Measurements from ENCODE around the gene CRACDL.

The CRACDL gene

DNA sequence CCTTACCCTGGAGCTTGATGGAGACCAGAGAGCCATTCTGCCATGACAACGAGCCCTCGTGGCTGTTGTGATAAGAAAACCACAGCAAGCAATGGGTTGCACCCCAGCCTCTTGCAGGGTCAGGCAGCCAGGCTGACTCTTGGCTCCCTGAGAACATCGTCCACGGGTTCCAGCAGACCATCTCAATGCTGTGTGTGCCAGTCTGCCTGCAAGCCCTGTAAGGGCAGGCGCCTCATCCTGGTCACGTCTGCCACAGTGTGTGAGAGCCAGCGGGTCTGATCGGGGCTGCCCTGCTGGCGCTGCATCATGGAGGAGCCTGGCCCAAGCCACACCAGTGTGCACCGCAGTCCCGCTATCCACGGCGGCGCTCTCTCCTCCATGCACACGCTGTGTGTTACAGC lies 134.1 kb downstream of the CRACDL start (continued):
- TF ChIP-seq ZC3H10 (CRISPR knock-in tag; IDR thresholded peaks at IDR 0.05) (no peak), ISL1 (CRISPR knock-in tag; IDR thresholded peaks at IDR 0.05) (no peak), RARB (CRISPR knock-in tag; IDR thresholded peaks at IDR 0.05) (no peak), ESRRG (CRISPR knock-in tag; IDR thresholded peaks at IDR 0.05) (no peak), CSDC2 (CRISPR knock-in tag; IDR thresholded peaks at IDR 0.05) (no peak), ZNF70 (CRISPR knock-in tag; IDR thresholded peaks at IDR 0.05) (no peak), ZFP3 (CRISPR knock-in tag; IDR thresholded peaks at IDR 0.05) (no peak)

DNA sequence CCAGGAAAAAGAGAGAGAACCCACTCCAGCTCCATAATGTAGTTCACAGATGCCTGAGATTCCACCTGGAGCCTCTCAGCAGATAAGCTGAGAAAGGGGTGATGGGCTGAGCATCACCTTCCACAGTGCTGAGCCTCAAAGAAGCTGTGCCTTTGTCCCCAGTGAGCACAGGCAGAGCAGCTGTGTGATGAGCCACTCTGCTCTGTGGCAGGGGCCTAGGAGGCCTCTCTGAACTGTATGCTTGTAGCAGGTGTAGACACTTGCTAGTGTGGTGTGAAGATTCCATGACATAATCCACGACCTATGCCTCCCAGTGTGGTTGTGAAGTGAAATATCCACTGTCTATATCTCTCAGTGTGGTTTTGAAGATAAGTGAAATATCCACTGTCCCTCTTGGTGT lies 134.7 kb downstream of the CRACDL start:
- ATAC-seq, result no peak
- TF ChIP-seq, protein P1, sequence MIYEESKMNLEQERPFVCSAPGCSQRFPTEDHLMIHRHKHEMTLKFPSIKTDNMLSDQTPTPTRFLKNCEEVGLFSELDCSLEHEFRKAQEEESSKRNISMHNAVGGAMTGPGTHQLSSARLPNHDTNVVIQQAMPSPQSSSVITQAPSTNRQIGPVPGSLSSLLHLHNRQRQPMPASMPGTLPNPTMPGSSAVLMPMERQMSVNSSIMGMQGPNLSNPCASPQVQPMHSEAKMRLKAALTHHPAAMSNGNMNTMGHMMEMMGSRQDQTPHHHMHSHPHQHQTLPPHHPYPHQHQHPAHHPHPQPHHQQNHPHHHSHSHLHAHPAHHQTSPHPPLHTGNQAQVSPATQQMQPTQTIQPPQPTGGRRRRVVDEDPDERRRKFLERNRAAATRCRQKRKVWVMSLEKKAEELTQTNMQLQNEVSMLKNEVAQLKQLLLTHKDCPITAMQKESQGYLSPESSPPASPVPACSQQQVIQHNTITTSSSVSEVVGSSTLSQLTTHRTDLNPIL (CRISPR knock-in tag; IDR thresholded peaks at IDR 0.05; ENCODE audit: low read depth), result no peak
- TF ChIP-seq, protein P2, sequence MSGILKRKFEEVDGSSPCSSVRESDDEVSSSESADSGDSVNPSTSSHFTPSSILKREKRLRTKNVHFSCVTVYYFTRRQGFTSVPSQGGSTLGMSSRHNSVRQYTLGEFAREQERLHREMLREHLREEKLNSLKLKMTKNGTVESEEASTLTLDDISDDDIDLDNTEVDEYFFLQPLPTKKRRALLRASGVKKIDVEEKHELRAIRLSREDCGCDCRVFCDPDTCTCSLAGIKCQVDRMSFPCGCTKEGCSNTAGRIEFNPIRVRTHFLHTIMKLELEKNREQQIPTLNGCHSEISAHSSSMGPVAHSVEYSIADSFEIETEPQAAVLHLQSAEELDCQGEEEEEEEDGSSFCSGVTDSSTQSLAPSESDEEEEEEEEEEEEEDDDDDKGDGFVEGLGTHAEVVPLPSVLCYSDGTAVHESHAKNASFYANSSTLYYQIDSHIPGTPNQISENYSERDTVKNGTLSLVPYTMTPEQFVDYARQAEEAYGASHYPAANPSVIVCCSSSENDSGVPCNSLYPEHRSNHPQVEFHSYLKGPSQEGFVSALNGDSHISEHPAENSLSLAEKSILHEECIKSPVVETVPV (CRISPR knock-in tag; IDR thresholded peaks at IDR 0.05), result no peak

DNA sequence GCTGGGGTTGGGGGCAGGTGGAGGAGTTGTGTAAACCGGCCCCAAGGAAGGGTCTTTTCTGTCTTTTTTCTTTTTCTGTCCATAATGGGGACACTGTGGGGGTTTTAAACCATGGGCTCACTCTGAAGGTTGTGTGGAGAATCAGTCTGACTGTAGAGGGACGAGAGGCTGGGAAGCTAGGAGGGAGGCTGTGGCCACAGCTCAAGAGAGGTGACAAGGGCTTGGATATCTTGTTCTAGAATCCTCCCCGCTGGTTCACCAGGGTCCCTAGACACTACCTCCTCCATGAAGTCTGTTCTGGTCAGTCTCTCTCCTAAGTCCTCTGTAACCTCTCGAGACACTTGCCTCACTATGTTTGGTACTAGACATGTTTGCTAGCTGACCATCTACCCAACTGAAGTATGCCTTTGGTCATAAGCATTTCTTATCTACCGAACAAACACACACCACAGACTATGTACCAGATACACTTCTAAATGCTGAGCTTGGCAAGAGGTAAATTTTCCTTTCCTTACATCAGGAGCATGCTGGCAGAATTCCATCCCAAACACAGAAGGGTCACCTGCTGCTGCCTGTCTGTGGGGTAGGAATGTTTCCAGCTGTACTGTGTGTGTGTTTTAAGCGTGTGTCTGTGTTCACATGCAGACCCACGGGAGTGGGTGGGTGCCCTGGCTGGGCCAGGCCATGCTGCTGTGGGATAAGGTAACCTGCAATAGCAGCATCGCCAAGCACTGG lies 135.5 kb downstream of the CRACDL start:
- TF ChIP-seq, protein P2 (CRISPR knock-in tag; IDR thresholded peaks at IDR 0.05), result no peak
- TF ChIP-seq SNAI2 (CRISPR knock-in tag; IDR thresholded peaks at IDR 0.05) (no peak), ZNF8 (CRISPR knock-in tag; IDR thresholded peaks at IDR 0.05) (no peak), ESRRG (CRISPR knock-in tag; IDR thresholded peaks at IDR 0.05) (no peak), TCF4 (CRISPR knock-in tag; IDR thresholded peaks at IDR 0.05; ENCODE audit: borderline replicate concordance) (no peak), TOX (CRISPR knock-in tag; IDR thresholded peaks at IDR 0.05; ENCODE audit: borderline replicate concordance) (no peak), ISL1 (CRISPR knock-in tag; IDR thresholded peaks at IDR 0.05) (no peak), ZC3H10 (CRISPR knock-in tag; IDR thresholded peaks at IDR 0.05) (no peak)
- TF ChIP-seq, protein P3, sequence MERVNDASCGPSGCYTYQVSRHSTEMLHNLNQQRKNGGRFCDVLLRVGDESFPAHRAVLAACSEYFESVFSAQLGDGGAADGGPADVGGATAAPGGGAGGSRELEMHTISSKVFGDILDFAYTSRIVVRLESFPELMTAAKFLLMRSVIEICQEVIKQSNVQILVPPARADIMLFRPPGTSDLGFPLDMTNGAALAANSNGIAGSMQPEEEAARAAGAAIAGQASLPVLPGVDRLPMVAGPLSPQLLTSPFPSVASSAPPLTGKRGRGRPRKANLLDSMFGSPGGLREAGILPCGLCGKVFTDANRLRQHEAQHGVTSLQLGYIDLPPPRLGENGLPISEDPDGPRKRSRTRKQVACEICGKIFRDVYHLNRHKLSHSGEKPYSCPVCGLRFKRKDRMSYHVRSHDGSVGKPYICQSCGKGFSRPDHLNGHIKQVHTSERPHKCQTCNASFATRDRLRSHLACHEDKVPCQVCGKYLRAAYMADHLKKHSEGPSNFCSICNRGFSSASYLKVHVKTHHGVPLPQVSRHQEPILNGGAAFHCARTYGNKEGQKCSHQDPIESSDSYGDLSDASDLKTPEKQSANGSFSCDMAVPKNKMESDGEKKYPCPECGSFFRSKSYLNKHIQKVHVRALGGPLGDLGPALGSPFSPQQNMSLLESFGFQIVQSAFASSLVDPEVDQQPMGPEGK (CRISPR knock-in tag; IDR thresholded peaks at IDR 0.05; ENCODE audit: borderline replicate concordance), result no peak
- no peak for ATAC-seq

DNA sequence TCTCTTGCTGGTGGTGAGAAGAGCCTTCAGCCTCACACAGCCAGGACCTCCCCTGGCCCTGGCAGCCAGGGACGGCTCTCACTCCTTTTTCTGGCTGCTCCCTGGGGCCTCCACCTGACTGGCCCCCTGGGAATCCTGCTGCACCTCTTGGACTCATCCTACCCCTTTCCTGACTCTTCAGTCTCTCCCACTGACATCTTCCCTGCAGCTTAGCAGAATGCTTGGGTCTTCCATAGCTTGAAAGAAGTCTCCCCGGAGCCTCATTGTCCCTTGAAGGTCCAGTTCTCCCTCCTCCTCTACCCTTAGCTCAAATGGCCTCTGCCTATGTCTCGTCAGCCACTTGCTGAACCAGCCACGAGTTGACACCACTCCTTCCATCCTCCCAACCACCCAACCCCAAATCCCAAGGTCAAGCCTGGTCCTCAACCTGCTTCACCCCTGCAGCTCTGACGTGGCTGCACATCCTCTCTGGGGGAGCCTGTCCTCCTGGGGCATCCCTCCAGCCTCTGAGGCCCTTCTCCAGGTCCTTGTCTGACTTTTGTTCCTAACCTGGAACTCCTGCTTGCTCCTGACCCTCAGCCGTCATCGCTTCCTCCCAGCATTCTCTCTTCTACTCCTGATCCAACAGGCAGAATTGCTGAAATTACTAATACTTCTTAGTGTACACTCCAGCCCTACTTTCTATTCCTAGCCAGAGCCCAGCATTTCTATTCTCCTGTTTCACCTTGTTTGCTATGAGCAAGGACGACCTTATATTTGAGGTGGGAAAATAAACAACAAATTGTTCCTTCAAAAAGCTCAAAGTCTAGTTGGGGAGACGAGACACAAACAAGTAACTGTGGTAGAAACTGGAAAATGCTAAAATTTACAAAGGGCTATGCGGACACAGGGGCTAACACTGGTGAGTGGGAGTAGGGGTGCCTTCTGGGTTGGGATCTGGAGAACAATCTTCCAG lies 136.4 kb downstream of the CRACDL start:
- ATAC-seq, result no peak
- TF ChIP-seq, protein P2 (CRISPR knock-in tag; IDR thresholded peaks at IDR 0.05), result no peak
- no peak for TF ChIP-seq ZNF8 (CRISPR knock-in tag; IDR thresholded peaks at IDR 0.05)
- TF ChIP-seq ESRRG (CRISPR knock-in tag; IDR thresholded peaks at IDR 0.05), result no peak
- no peak for TF ChIP-seq CSDC2 (CRISPR knock-in tag; IDR thresholded peaks at IDR 0.05)
- TF ChIP-seq RARB (CRISPR knock-in tag; IDR thresholded peaks at IDR 0.05), result no peak
- TF ChIP-seq, protein P4, sequence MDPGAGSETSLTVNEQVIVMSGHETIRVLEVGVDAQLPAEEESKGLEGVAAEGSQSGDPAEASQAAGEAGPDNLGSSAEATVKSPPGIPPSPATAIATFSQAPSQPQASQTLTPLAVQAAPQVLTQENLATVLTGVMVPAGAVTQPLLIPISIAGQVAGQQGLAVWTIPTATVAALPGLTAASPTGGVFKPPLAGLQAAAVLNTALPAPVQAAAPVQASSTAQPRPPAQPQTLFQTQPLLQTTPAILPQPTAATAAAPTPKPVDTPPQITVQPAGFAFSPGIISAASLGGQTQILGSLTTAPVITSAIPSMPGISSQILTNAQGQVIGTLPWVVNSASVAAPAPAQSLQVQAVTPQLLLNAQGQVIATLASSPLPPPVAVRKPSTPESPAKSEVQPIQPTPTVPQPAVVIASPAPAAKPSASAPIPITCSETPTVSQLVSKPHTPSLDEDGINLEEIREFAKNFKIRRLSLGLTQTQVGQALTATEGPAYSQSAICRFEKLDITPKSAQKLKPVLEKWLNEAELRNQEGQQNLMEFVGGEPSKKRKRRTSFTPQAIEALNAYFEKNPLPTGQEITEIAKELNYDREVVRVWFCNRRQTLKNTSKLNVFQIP (CRISPR knock-in tag; IDR thresholded peaks at IDR 0.05; ENCODE audit: borderline replicate concordance, low read depth), result no peak
- TF ChIP-seq BACH2 (CRISPR knock-in tag; IDR thresholded peaks at IDR 0.05; ENCODE audit: borderline replicate concordance), result no peak
- no peak for TF ChIP-seq ARNTL (CRISPR knock-in tag; IDR thresholded peaks at IDR 0.05; ENCODE audit: borderline replicate concordance, low read depth)
- TF ChIP-seq ZC3H10 (CRISPR knock-in tag; IDR thresholded peaks at IDR 0.05), result no peak
- TF ChIP-seq ZNF565 (CRISPR knock-in tag; conservative IDR thresholded peaks at IDR 0.05; ENCODE audit: low read depth), result no peak
- TF ChIP-seq, protein P3 (CRISPR knock-in tag; IDR thresholded peaks at IDR 0.05; ENCODE audit: borderline replicate concordance), result no peak
- TF ChIP-seq ZNF70 (CRISPR knock-in tag; IDR thresholded peaks at IDR 0.05), result no peak

All from SK-N-SH treated with all-trans-retinoic acid at 6 μM for 48 hours (cell line).